SU-DHL-6 (cell line): ENCODE results near the gene NFYA.

ENCODE experiments used
- H2AFZ ChIP-seq: fragments of 200-600 bp; sonication (generic); 2 replicates; pipeline ENCODE4 v1.6.1; 2014; ENCODE audit warnings: low read depth, mild to moderate bottlenecking, moderate library complexity, mixed read lengths, antibody characterized with exemption, low read length; ENCODE audit not compliant: severe bottlenecking
- H3F3A ChIP-seq: fragments of 200-600 bp; shearing (Covaris generic); 2 replicates; pipeline ENCODE4 v1.6.0; 2016; ENCODE audit warnings: antibody characterized with exemption, mild to moderate bottlenecking; ENCODE audit not compliant: insufficient read depth
- H3K27ac ChIP-seq: fragments of 200-600 bp; sonication (generic); 2 replicates; pipeline ENCODE4 v1.5.1; 2016; ENCODE audit warnings: low read depth, mild to moderate bottlenecking, low read length, moderate library complexity, mixed read lengths
- H3K27me3 ChIP-seq: fragments of 200-600 bp; sonication (generic), shearing (Covaris generic); 2 replicates; pipeline ENCODE4 v1.6.0; 2014; ENCODE audit warnings: mild to moderate bottlenecking, low read length
- H3K36me3 ChIP-seq: fragments of 200-600 bp; sonication (generic); 2 replicates; pipeline ENCODE4 v1.6.1; 2014; ENCODE audit warnings: mild to moderate bottlenecking, low read length, mixed read lengths
- H3K4me2 ChIP-seq: fragments of 300-600, 200-600 bp; shearing (Covaris generic), sonication (generic); 2 replicates; pipeline ENCODE4 v1.6.0; 2014; ENCODE audit warnings: low read length, low read depth, mild to moderate bottlenecking; ENCODE audit not compliant: poor library complexity, severe bottlenecking
- H3K4me3 ChIP-seq: fragments of 200-600 bp; sonication (generic); 2 replicates; pipeline ENCODE4 v1.5.1; 2014; ENCODE audit warnings: antibody characterized with exemption, low read length, mild to moderate bottlenecking, mixed read lengths; ENCODE audit not compliant: insufficient read depth, poor library complexity, severe bottlenecking
- H3K79me2 ChIP-seq: fragments of 200-600 bp; sonication (generic); 2 replicates; pipeline ENCODE4 v1.6.1; 2014; ENCODE audit warnings: mild to moderate bottlenecking, low read length, moderate library complexity; ENCODE audit not compliant: insufficient read depth
- H3K9ac ChIP-seq: fragments of 200-600 bp; sonication (generic); 2 replicates; pipeline ENCODE4 v1.7.0; 2014; ENCODE audit warnings: mild to moderate bottlenecking, low read length
- H3K9me2 ChIP-seq: fragments of 200-600 bp; sonication (generic); replicated peaks from 2 replicates; pipeline ENCODE4 v1.6.1; 2014; ENCODE audit warnings: low read length; ENCODE audit not compliant: insufficient read depth
- H3K9me3 ChIP-seq: fragments of 200-600 bp; sonication (generic); 2 replicates; pipeline ENCODE4 v1.6.1; 2014; ENCODE audit warnings: low read length, mixed read lengths; ENCODE audit not compliant: insufficient read depth
- H4K20me1 ChIP-seq: fragments of 200-600 bp; sonication (generic); 2 replicates; pipeline ENCODE4 v1.6.1; 2014; ENCODE audit warnings: low read depth, mild to moderate bottlenecking, antibody characterized with exemption, low read length, moderate library complexity, mixed read lengths
- EZH2phosphoT487 ChIP-seq: fragments of 200-600 bp; sonication (generic), shearing (Covaris generic); conservative IDR thresholded peaks from 2 replicates; pipeline ENCODE4 v1.6.1; 2018; ENCODE audit warnings: mild to moderate bottlenecking, antibody characterized with exemption, low read length, moderate library complexity, mixed read lengths
- TF ChIP-seq, protein P1 (sequence below): fragments of 200-600 bp; sonication (generic); IDR thresholded peaks from one replicate; pipeline ENCODE4 v1.5.1; 2017; ENCODE audit warnings: antibody characterized with exemption, mild to moderate bottlenecking, low read length, moderate library complexity; ENCODE audit not compliant: insufficient read depth, poor library complexity, severe bottlenecking

Gene NFYA

GRCh38 chr6:41037107-41037900 is 35.5 kb upstream of the NFYA start:
- H3K79me2 ChIP-seq = no peaks in the 10 kb centered on the region
- no peaks in the 10 kb centered on the region for H3K9me2 ChIP-seq
- TF ChIP-seq EZH2phosphoT487 = no peak
- TF ChIP-seq, protein P1, sequence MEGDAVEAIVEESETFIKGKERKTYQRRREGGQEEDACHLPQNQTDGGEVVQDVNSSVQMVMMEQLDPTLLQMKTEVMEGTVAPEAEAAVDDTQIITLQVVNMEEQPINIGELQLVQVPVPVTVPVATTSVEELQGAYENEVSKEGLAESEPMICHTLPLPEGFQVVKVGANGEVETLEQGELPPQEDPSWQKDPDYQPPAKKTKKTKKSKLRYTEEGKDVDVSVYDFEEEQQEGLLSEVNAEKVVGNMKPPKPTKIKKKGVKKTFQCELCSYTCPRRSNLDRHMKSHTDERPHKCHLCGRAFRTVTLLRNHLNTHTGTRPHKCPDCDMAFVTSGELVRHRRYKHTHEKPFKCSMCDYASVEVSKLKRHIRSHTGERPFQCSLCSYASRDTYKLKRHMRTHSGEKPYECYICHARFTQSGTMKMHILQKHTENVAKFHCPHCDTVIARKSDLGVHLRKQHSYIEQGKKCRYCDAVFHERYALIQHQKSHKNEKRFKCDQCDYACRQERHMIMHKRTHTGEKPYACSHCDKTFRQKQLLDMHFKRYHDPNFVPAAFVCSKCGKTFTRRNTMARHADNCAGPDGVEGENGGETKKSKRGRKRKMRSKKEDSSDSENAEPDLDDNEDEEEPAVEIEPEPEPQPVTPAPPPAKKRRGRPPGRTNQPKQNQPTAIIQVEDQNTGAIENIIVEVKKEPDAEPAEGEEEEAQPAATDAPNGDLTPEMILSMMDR = no peak
- no peak overlapping the region for H3K4me3 ChIP-seq
- no peaks in the 10 kb centered on the region for H3K9me3 ChIP-seq
- no peak overlapping the region for H3K4me2 ChIP-seq
- no peak overlapping the region for H2AFZ ChIP-seq
- H4K20me1 ChIP-seq = no peaks in the 10 kb centered on the region
- no peak overlapping the region for H3K27ac ChIP-seq
- H3K9ac ChIP-seq = no peak overlapping the region
- no peaks in the 10 kb centered on the region for H3K36me3 ChIP-seq
- no peaks in the 10 kb centered on the region for H3K27me3 ChIP-seq
- H3F3A ChIP-seq = no peaks in the 10 kb centered on the region

DNA sequence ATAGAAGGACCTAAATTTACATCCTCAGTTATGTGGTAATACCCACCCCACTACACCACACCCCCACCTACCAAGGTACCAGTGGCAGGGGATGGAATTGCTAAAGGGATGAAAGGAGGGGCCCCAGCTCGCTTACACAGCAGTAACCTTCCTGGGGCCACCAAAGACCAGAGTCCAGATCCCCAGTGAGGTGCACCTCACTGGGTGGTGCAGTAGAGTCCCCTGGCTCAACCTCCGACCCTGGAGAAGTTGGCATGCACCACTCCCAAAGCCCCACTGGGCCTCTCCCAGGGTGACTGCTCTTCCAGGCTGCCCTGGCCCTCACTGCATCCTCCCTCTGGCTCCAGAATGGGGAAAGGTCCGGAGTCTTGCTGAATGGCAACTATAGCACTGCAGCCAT is 34.6 kb upstream of the NFYA start:
- Histone ChIP-seq H3F3A (no peaks in the 10 kb centered on the region), H3K4me3 (no peak overlapping the region), H2AFZ (no peak overlapping the region), H3K4me2 (no peak overlapping the region), H3K79me2 (no peaks in the 10 kb centered on the region), H3K36me3 (no peaks in the 10 kb centered on the region), H3K9ac (no peak overlapping the region), H4K20me1 (no peaks in the 10 kb centered on the region), H3K9me3 (no peaks in the 10 kb centered on the region), H3K9me2 (no peaks in the 10 kb centered on the region), H3K27me3 (no peaks in the 10 kb centered on the region), H3K27ac (no peak overlapping the region)
- no peak for TF ChIP-seq EZH2phosphoT487
- TF ChIP-seq, protein P1 = no peak

- H3K27ac ChIP-seq = no peak within 1 kb of the TSS
- no peaks in the 10 kb centered on the region for H3K36me3 ChIP-seq
- H3K9me3 ChIP-seq = no peaks in the 10 kb centered on the region
- H3K4me2 ChIP-seq = no peak within 1 kb of the TSS
- no peak for TF ChIP-seq EZH2phosphoT487
- TF ChIP-seq, protein P1 = peak; percentile 99
- no peaks in the 10 kb centered on the region for H3K9me2 ChIP-seq
- H2AFZ ChIP-seq = no peak within 1 kb of the TSS
- no peaks in the 10 kb centered on the region for H3K27me3 ChIP-seq
- no peak within 1 kb of the TSS for H3K9ac ChIP-seq
- no peaks in the 10 kb centered on the region for H4K20me1 ChIP-seq
- no peak within 1 kb of the TSS for H3K4me3 ChIP-seq
- H3K79me2 ChIP-seq = no peaks in the 10 kb centered on the region
- H3F3A ChIP-seq = no peaks in the 10 kb centered on the region
Observed at GRCh38 chr6:41039060-41039998, 33.4 kb upstream of the NFYA start, which contains the start of gene UNC5CL. Gene UNC5CL (minus strand): TSS chr6:41039221. CDS start chr6:41035074, 4,147 bp downstream.
